OCI-LY7 (cell line): ENCODE results near the gene ZNRF4. TPM values are rescaled to one million over a fixed set of nuclear protein-coding genes. Genes with fewer than 3 reads are reported as not detected.
"Not testable (repeated sequence)": the region's sequence is repeated elsewhere in the genome, so short reads cannot be mapped to it uniquely, and the experiment has no call there.

Experiments used
- Bru-seq: library from RNA; stranded (reverse); fragments of 400-500 nt; gene quantifications from one replicate; lab custom pipeline; 2021; lab: Mats Ljungman, UMichigan
- BruChase-seq, 2 experiments: library from RNA; stranded (reverse); fragments of 400-500 nt; gene quantifications; one replicate each; lab custom pipeline; 2021; lab: Mats Ljungman, UMichigan
- BruUV-seq: library from RNA; stranded (reverse); fragments of 400-500 nt; replicated peaks from 2 replicates; lab custom pipeline; 2021; lab: Mats Ljungman, UMichigan
- CTCF ChIA-PET: fragments of 300-600 bp; sonication (Branson Sonifier 250); formaldehyde crosslinking; loops from one replicate; lab custom pipeline; 2022; ENCODE audit warnings: antibody characterized with exemption; ENCODE audit not compliant: unreplicated experiment; lab: Charles Lee
- POLR2A ChIA-PET: fragments of 300-600 bp; sonication (Branson Sonifier 250); formaldehyde crosslinking; loops from one replicate; lab custom pipeline; 2022; ENCODE audit warnings: antibody characterized with exemption; lab: Charles Lee
- DNase-seq: peaks from one replicate; pipeline ENCODE4 v3.0.0-alpha.2; 2015; ENCODE audit warnings: low spot score
- H2AFZ ChIP-seq: fragments of 200-600 bp; sonication (generic), shearing (Covaris generic); 2 replicates; pipeline ENCODE4 v1.6.1; 2014; ENCODE audit warnings: mild to moderate bottlenecking, antibody characterized with exemption, low read length, moderate library complexity
- H3K27ac ChIP-seq: fragments of 200-600 bp; sonication (generic); 2 replicates; pipeline ENCODE4 v1.5.1; 2014; ENCODE audit warnings: mixed run types, low read depth, mild to moderate bottlenecking, moderate library complexity, low read length, inconsistent platforms; ENCODE audit not compliant: poor library complexity, severe bottlenecking
- H3K36me3 ChIP-seq: fragments of 200-600 bp; sonication (generic); 2 replicates; pipeline ENCODE4 v1.6.1; 2014; ENCODE audit warnings: mild to moderate bottlenecking, antibody characterized with exemption, low read length, moderate library complexity, mixed read lengths; ENCODE audit not compliant: insufficient read depth
- H3K4me1 ChIP-seq: fragments of 200-600 bp; sonication (generic); 2 replicates; pipeline ENCODE4 v1.5.1; 2014; ENCODE audit warnings: mild to moderate bottlenecking, low read length; ENCODE audit not compliant: insufficient read depth, poor library complexity, severe bottlenecking
- H3K4me2 ChIP-seq: fragments of 200-600 bp; sonication (generic); 2 replicates; pipeline ENCODE4 v1.6.1; 2014; ENCODE audit warnings: mild to moderate bottlenecking, low read length
- H3K4me3 ChIP-seq: fragments of 200-600 bp; sonication (generic); 2 replicates; pipeline ENCODE4 v1.5.1; 2014; ENCODE audit warnings: mild to moderate bottlenecking, low read depth, low read length; ENCODE audit not compliant: poor library complexity, severe bottlenecking
- H3K79me2 ChIP-seq: fragments of 200-600 bp; sonication (generic); 2 replicates; pipeline ENCODE4 v1.6.1; 2016; ENCODE audit warnings: low read depth, mild to moderate bottlenecking, low read length, moderate library complexity, mixed read lengths; ENCODE audit not compliant: insufficient read depth
- H3K9me2 ChIP-seq: fragments of 200-600 bp; sonication (generic); 2 replicates; pipeline ENCODE4 v1.6.1; 2016; ENCODE audit warnings: mild to moderate bottlenecking, low read length, mixed read lengths; ENCODE audit not compliant: insufficient read depth
- H3K9me3 ChIP-seq: fragments of 200-600 bp; sonication (generic); 2 replicates; pipeline ENCODE4 v1.6.1; 2014; ENCODE audit warnings: mild to moderate bottlenecking, mixed run types, low read length, mixed read lengths
- H4K20me1 ChIP-seq: fragments of 200-600 bp; sonication (generic); 2 replicates; pipeline ENCODE4 v1.6.1; 2014; ENCODE audit warnings: mild to moderate bottlenecking, antibody characterized with exemption, low read length, moderate library complexity, mixed read lengths; ENCODE audit not compliant: insufficient read depth
- EZH2phosphoT487 ChIP-seq: fragments of 200-600 bp; sonication (generic); IDR thresholded peaks from 2 replicates; pipeline ENCODE4 v1.6.1; 2018; ENCODE audit warnings: low read depth, borderline replicate concordance, mild to moderate bottlenecking, mixed run types, antibody characterized with exemption, low read length, moderate library complexity, mixed read lengths
- intact Hi-C: fragments of 100-400 bp; cut with micrococcal nuclease; formaldehyde crosslinking; loops from one replicate; pipeline ENCODE4 v1.10.0; 2022; ENCODE audit not compliant: unreplicated experiment
- long read RNA-seq: library from polyadenylated mRNA; stranded (forward); transcript quantifications from one replicate; pipeline ENCODE4 v2.0.0, GENCODE V29; 2022
- total RNA-seq, 2 experiments: library from RNA; depleted of rRNA in 1 of 2; stranded (reverse); fragments of >200 nt in 1 of 2; shearing (Covaris generic) in 1 of 2; gene quantifications; 2 replicates each; pipeline ENCODE4 v1.2.3, GENCODE V29; 2014 to 2022
- TF ChIP-seq, protein P1 (sequence below): fragments of 200-600 bp; sonication (generic); conservative IDR thresholded peaks from 2 replicates; pipeline ENCODE4 v1.5.1; 2014; ENCODE audit warnings: mild to moderate bottlenecking, antibody characterized with exemption, low read length, moderate library complexity, mixed read lengths

Gene ZNRF4, protein sequence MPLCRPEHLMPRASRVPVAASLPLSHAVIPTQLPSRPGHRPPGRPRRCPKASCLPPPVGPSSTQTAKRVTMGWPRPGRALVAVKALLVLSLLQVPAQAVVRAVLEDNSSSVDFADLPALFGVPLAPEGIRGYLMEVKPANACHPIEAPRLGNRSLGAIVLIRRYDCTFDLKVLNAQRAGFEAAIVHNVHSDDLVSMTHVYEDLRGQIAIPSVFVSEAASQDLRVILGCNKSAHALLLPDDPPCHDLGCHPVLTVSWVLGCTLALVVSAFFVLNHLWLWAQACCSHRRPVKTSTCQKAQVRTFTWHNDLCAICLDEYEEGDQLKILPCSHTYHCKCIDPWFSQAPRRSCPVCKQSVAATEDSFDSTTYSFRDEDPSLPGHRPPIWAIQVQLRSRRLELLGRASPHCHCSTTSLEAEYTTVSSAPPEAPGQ
- total RNA-seq (2014; rRNA removed; shearing (Covaris generic)) (not detected in 2 replicates), total RNA-seq (2022) (not detected in 2 replicates), Bru-seq, nascent RNA (not detected), BruChase-seq, experiment 1, labeled RNA remaining after a 6-hour chase (not detected), BruChase-seq, experiment 2, labeled RNA remaining after a 2-hour chase (not detected)
- long read RNA-seq, result 0 reads

DNA sequence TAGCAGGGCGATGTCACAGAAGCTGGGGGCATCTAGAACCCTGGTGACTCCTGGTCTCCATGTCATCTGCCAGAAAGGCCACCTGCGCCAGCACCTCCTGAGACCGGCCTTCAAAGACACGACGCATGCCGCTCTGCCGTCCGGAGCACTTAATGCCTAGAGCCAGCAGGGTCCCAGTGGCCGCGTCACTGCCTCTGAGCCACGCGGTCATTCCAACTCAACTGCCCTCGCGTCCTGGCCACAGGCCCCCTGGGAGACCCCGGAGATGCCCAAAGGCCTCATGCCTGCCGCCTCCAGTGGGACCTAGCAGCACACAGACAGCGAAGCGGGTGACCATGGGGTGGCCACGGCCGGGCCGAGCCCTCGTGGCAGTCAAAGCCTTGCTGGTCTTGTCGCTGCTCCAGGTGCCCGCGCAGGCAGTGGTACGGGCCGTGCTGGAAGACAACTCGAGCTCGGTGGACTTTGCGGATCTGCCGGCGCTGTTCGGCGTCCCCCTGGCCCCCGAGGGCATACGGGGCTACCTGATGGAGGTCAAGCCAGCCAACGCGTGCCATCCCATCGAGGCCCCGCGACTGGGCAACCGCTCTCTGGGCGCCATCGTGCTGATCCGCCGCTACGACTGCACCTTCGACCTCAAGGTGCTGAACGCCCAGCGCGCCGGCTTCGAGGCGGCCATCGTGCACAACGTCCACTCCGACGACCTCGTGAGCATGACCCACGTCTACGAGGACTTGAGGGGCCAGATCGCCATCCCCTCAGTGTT is at the start of gene ZNRF4:
Gene ZNRF4, plus strand, starts transcription at position 51 of the 763 bp plus-strand sequence. Its CDS starts 75 bp downstream, at position 126.
- DNase-seq, result no peak
- intact Hi-C loops, result no loop called here
- TF ChIP-seq EZH2phosphoT487, result no peak
- TF ChIP-seq, protein P1, sequence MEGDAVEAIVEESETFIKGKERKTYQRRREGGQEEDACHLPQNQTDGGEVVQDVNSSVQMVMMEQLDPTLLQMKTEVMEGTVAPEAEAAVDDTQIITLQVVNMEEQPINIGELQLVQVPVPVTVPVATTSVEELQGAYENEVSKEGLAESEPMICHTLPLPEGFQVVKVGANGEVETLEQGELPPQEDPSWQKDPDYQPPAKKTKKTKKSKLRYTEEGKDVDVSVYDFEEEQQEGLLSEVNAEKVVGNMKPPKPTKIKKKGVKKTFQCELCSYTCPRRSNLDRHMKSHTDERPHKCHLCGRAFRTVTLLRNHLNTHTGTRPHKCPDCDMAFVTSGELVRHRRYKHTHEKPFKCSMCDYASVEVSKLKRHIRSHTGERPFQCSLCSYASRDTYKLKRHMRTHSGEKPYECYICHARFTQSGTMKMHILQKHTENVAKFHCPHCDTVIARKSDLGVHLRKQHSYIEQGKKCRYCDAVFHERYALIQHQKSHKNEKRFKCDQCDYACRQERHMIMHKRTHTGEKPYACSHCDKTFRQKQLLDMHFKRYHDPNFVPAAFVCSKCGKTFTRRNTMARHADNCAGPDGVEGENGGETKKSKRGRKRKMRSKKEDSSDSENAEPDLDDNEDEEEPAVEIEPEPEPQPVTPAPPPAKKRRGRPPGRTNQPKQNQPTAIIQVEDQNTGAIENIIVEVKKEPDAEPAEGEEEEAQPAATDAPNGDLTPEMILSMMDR, result no peak
- Histone ChIP-seq H3K4me2 (no peak within 1 kb of the TSS), H3K4me3 (no peak within 1 kb of the TSS), H3K9me3 (no peaks in the 10 kb centered on the region), H4K20me1 (no peaks in the 10 kb centered on the region), H3K9me2 (no peaks in the 10 kb centered on the region), H3K36me3 (no peaks in the 10 kb centered on the region), H3K79me2 (no peaks in the 10 kb centered on the region), H3K27ac (no peak within 1 kb of the TSS), H2AFZ (no peak within 1 kb of the TSS), H3K4me1 (no peaks in the 10 kb centered on the region)
- POLR2A ChIA-PET, result no interaction called here
- BruUV-seq, result no TSS peak
- CTCF ChIA-PET, result no interaction called here

GRCh38 chr19:5406198-5406597 is 49.0 kb upstream of the ZNRF4 start:
- H3K9me2 ChIP-seq, H3K4me2 ChIP-seq, H3K79me2 ChIP-seq, CTCF ChIA-PET, H3K27ac ChIP-seq, H2AFZ ChIP-seq, H3K4me3 ChIP-seq, H3K4me1 ChIP-seq, POLR2A ChIA-PET, DNase-seq, BruUV-seq, H4K20me1 ChIP-seq, H3K9me3 ChIP-seq, H3K36me3 ChIP-seq, intact Hi-C loops: not testable (repeated sequence)

- DNase-seq, result no peak
- H4K20me1 ChIP-seq, result no peaks in the 10 kb centered on the region
- H3K4me1 ChIP-seq, result no peaks in the 10 kb centered on the region
- intact Hi-C loops, result no loop called here
- no peaks in the 10 kb centered on the region for H3K9me3 ChIP-seq
- BruUV-seq, result no TSS peak
- H3K4me2 ChIP-seq, result no peak overlapping the region
- POLR2A ChIA-PET, result interaction anchor here (0.6 kb wide), 1 partner anchor 638 kb away, joined by 4 read pairs; no protein-coding TSS in a partner anchor
- H3K36me3 ChIP-seq, result no peaks in the 10 kb centered on the region
- no peak for TF ChIP-seq EZH2phosphoT487
- no peaks in the 10 kb centered on the region for H3K9me2 ChIP-seq
- CTCF ChIA-PET, result no interaction called here
- H2AFZ ChIP-seq, result no peak overlapping the region
- no peak overlapping the region for H3K4me3 ChIP-seq
- H3K27ac ChIP-seq, result no peak overlapping the region
- no peaks in the 10 kb centered on the region for H3K79me2 ChIP-seq
Measured at GRCh38 chr19:5406816-5407215, 48.4 kb upstream of the ZNRF4 start.
